Caco-2 (cell line): ENCODE results near the gene CNKSR2. TPM values are rescaled to one million over a fixed set of nuclear protein-coding genes. Genes with fewer than 3 reads are reported as not detected.

Source experiments
- BruUV-seq: library from RNA; stranded (reverse); fragments of 400-500 nt; replicated peaks from 2 replicates; lab custom pipeline; 2021; lab: Mats Ljungman, UMichigan
- CTCF ChIA-PET: fragments of 300-600 bp; sonication (Branson Sonifier 250); formaldehyde crosslinking; loops from one replicate; lab custom pipeline; 2022; ENCODE audit warnings: antibody characterized with exemption; lab: Charles Lee
- POLR2A ChIA-PET: fragments of 300-600 bp; sonication (Branson Sonifier 250); formaldehyde crosslinking; loops from one replicate; lab custom pipeline; 2022; ENCODE audit warnings: antibody characterized with exemption; lab: Charles Lee
- DNase-seq, 2 experiments: peaks; one replicate each; pipeline versions ENCODE4 v3.0.0 to v3.0.0-alpha.2; 2020 to 2022
- H3K27me3 ChIP-seq: replicated peaks from 2 replicates; pipeline ENCODE4 v1.6.0; 2011; ENCODE audit warnings: low read length; ENCODE audit not compliant: control insufficient read depth, insufficient read depth
- H3K36me3 ChIP-seq: 2 replicates; pipeline ENCODE4 v1.5.1; 2011; ENCODE audit warnings: low read length; ENCODE audit not compliant: control insufficient read depth, insufficient read depth
- H3K4me1 ChIP-seq: fragments of 250-450 bp; sonication (Bioruptor Pico); 2 replicates; pipeline ENCODE4 v1.5.1; 2020; ENCODE audit warnings: mild to moderate bottlenecking
- H3K4me3 ChIP-seq: 2 replicates; pipeline ENCODE4 v1.5.1; 2011; ENCODE audit warnings: low read depth, mild to moderate bottlenecking, control low read depth, low read length
- H3K9me3 ChIP-seq: fragments of 250-450 bp; sonication (Bioruptor Pico); 2 replicates; pipeline ENCODE4 v1.5.1; 2020; ENCODE audit warnings: mild to moderate bottlenecking, moderate library complexity
- H3K27ac Mint-ChIP-seq: one replicate; pipeline ENCODE4 v1.8.0; 2022; ENCODE audit warnings: mixed read lengths; ENCODE audit not compliant: unreplicated experiment
- H3K27me3 Mint-ChIP-seq: one replicate; pipeline ENCODE4 v1.8.0; 2022; ENCODE audit warnings: mixed read lengths; ENCODE audit not compliant: insufficient read depth, unreplicated experiment
- H3K36me3 Mint-ChIP-seq: one replicate; pipeline ENCODE4 v1.8.0; 2022; ENCODE audit warnings: mild to moderate bottlenecking, mixed read lengths; ENCODE audit not compliant: insufficient read depth, unreplicated experiment
- H3K4me1 Mint-ChIP-seq: one replicate; pipeline ENCODE4 v1.8.0; 2022; ENCODE audit warnings: low read depth, mixed read lengths; ENCODE audit not compliant: unreplicated experiment
- H3K4me3 Mint-ChIP-seq: one replicate; pipeline ENCODE4 v1.8.0; 2022; ENCODE audit warnings: mild to moderate bottlenecking, moderate library complexity, mixed read lengths; ENCODE audit not compliant: unreplicated experiment
- H3K9me3 Mint-ChIP-seq: one replicate; pipeline ENCODE4 v1.8.0; 2022; ENCODE audit warnings: mixed read lengths; ENCODE audit not compliant: unreplicated experiment
- CTCF ChIP-seq, 2 experiments: fragments of 200-600 bp in 1 of 2; IDR thresholded peaks; 1 replicate in 1 of 2; 2 replicates in 1 of 2; pipeline versions ENCODE4 v1.5.1 to v1.8.0; 2011 to 2022; ENCODE audit warnings: antibody characterized with exemption in 1 of 2, control low read depth in 1 of 2, inconsistent platforms in 1 of 2, low read depth in 1 of 2, low read length in 1 of 2, mild to moderate bottlenecking in 1 of 2, moderate library complexity in 1 of 2; ENCODE audit not compliant: insufficient read depth in 1 of 2, severe bottlenecking in 1 of 2, unreplicated experiment in 1 of 2
- intact Hi-C: fragments of 100-400 bp; cut with micrococcal nuclease; formaldehyde crosslinking; loops from one replicate; pipeline ENCODE4 v1.10.0; 2022; ENCODE audit not compliant: unreplicated experiment
- total RNA-seq: library from RNA; stranded (reverse); gene quantifications from 2 replicates; pipeline ENCODE4 v1.2.3, GENCODE V29; 2022

The CNKSR2 gene
- total RNA-seq, 1 experiment from 2014 or later, result not detected

GRCh38 chrX:21487832-21488231, 113.6 kb downstream of the CNKSR2 start:
- CTCF ChIA-PET, result no interaction called here
- no peak for TF ChIP-seq CTCF (IDR thresholded peaks at IDR 0.05; ENCODE audit: insufficient read depth in 1 of 2, low read depth in 1 of 2, low read length in 1 of 2, severe bottlenecking in 1 of 2, unreplicated experiment in 1 of 2)
- H3K4me3 Mint-ChIP-seq, result no peak overlapping the region
- no peak overlapping the region for H3K27ac Mint-ChIP-seq
- no TSS peak for BruUV-seq
- no peak for DNase-seq
- intact Hi-C loops, result no loop called here
- Histone ChIP-seq H3K4me3 (no peak overlapping the region), H3K4me1 (no peaks in the 10 kb centered on the region), H3K27me3 (no peaks in the 10 kb centered on the region), H3K9me3 (no peaks in the 10 kb centered on the region), H3K36me3 (no peaks in the 10 kb centered on the region)
- POLR2A ChIA-PET, result no interaction called here
- H3K9me3 Mint-ChIP-seq, result no peaks in the 10 kb centered on the region
- no peaks in the 10 kb centered on the region for H3K36me3 Mint-ChIP-seq
- H3K27me3 Mint-ChIP-seq, result no peaks in the 10 kb centered on the region
- peaks cover 6% of the 10 kb centered on the region for H3K4me1 Mint-ChIP-seq

- Mint-ChIP-seq H3K4me1 (peaks cover 6% of the 10 kb centered on the region), H3K4me3 (no peak overlapping the region), H3K36me3 (no peaks in the 10 kb centered on the region), H3K27ac (no peak overlapping the region), H3K9me3 (no peaks in the 10 kb centered on the region), H3K27me3 (no peaks in the 10 kb centered on the region)
- no peaks in the 10 kb centered on the region for H3K36me3 ChIP-seq
- intact Hi-C loops, result no loop called here
- CTCF ChIA-PET, result no interaction called here
- POLR2A ChIA-PET, result no interaction called here
- no peak for TF ChIP-seq CTCF (IDR thresholded peaks at IDR 0.05; ENCODE audit: insufficient read depth in 1 of 2, low read depth in 1 of 2, low read length in 1 of 2, severe bottlenecking in 1 of 2, unreplicated experiment in 1 of 2)
- no peak overlapping the region for H3K4me3 ChIP-seq
- no peaks in the 10 kb centered on the region for H3K27me3 ChIP-seq
- no TSS peak for BruUV-seq
- H3K4me1 ChIP-seq, result no peaks in the 10 kb centered on the region
- H3K9me3 ChIP-seq, result no peaks in the 10 kb centered on the region
- no peak for DNase-seq
Measured at GRCh38 chrX:21490341-21490740, 116.1 kb downstream of the CNKSR2 start.

- H3K9me3 ChIP-seq, result no peaks in the 10 kb centered on the region
- intact Hi-C loops, result no loop called here
- TF ChIP-seq CTCF (IDR thresholded peaks at IDR 0.05; ENCODE audit: insufficient read depth in 1 of 2, low read depth in 1 of 2, low read length in 1 of 2, severe bottlenecking in 1 of 2, unreplicated experiment in 1 of 2), result no peak
- H3K4me3 ChIP-seq, result no peak overlapping the region
- no peaks in the 10 kb centered on the region for H3K36me3 Mint-ChIP-seq
- peaks cover 6% of the 10 kb centered on the region for H3K4me1 Mint-ChIP-seq
- POLR2A ChIA-PET, result no interaction called here
- BruUV-seq, result no TSS peak
- H3K27ac Mint-ChIP-seq, result no peak overlapping the region
- no peaks in the 10 kb centered on the region for H3K27me3 Mint-ChIP-seq
- CTCF ChIA-PET, result no interaction called here
- H3K4me1 ChIP-seq, result no peaks in the 10 kb centered on the region
- no peaks in the 10 kb centered on the region for H3K27me3 ChIP-seq
- H3K4me3 Mint-ChIP-seq, result no peak overlapping the region
- DNase-seq, result no peak
- H3K36me3 ChIP-seq, result no peaks in the 10 kb centered on the region
- no peaks in the 10 kb centered on the region for H3K9me3 Mint-ChIP-seq
Measured at GRCh38 chrX:21493226-21493830, 119.1 kb downstream of the CNKSR2 start.
